ENCODE measurements around the gene ST8SIA1.

Gene ST8SIA1

GRCh38 chr12:22334410-22335100 is at the start of gene ST8SIA1:
TSS of gene ST8SIA1 (minus strand) at chr12:22334707. CDS start at chr12:22334232, 475 bp downstream.
- DNase-seq = no peak

- DNase-seq = no peak
These were observed 45.5 kb upstream of the ST8SIA1 start for GRCh38 chr12:22380031-22380430.

GRCh38 chr12:22377731-22378496 is 43.4 kb upstream of the ST8SIA1 start:
- no peak for DNase-seq

GRCh38 chr12:22376596-22377150 is 42.2 kb upstream of the ST8SIA1 start:
- peak; percentile 23 for DNase-seq

GRCh38 chr12:22374508-22374907 is 40.0 kb upstream of the ST8SIA1 start:
- DNase-seq = no peak

GRCh38 chr12:22372277-22372837 is 37.9 kb upstream of the ST8SIA1 start:
- no peak for DNase-seq

GRCh38 chr12:22366181-22366580 is 31.7 kb upstream of the ST8SIA1 start:
- no peak for DNase-seq

GRCh38 chr12:22361785-22362184 is 27.3 kb upstream of the ST8SIA1 start:
- no peak for DNase-seq

- DNase-seq = no peak
These were observed 26.3 kb upstream of the ST8SIA1 start for GRCh38 chr12:22360774-22361173.

GRCh38 chr12:22357531-22357930 is 23.0 kb upstream of the ST8SIA1 start:
- no peak for DNase-seq

GRCh38 chr12:22356231-22356630 is 21.7 kb upstream of the ST8SIA1 start:
- DNase-seq = no peak

- DNase-seq = no peak
These were observed 20.6 kb upstream of the ST8SIA1 start for GRCh38 chr12:22355011-22355580.

- DNase-seq = no peak
These were observed 19.3 kb upstream of the ST8SIA1 start for GRCh38 chr12:22353615-22354325.

GRCh38 chr12:22350886-22351285 is 16.4 kb upstream of the ST8SIA1 start:
- no peak for DNase-seq

GRCh38 chr12:22348208-22348607 is 13.7 kb upstream of the ST8SIA1 start:
- no peak for DNase-seq

- no peak for DNase-seq
These were observed 5.6 kb upstream of the ST8SIA1 start for GRCh38 chr12:22340143-22340542.

GRCh38 chr12:22339691-22340090 is 5.2 kb upstream of the ST8SIA1 start:
- DNase-seq = no peak

GRCh38 chr12:22335794-22336166 is 1.3 kb upstream of the ST8SIA1 start:
- DNase-seq = no peak

- no peak for DNase-seq
These were observed 646 bp downstream of the ST8SIA1 start for GRCh38 chr12:22333713-22334409.

GRCh38 chr12:22333186-22333712 is 1.3 kb downstream of the ST8SIA1 start:
- DNase-seq = no peak

GRCh38 chr12:22332202-22332601 is 2.3 kb downstream of the ST8SIA1 start:
- no peak for DNase-seq

- no peak for DNase-seq
These were observed 4.9 kb downstream of the ST8SIA1 start for GRCh38 chr12:22329621-22330020.

Measured in NCI-H2227 treated with DMSO at 0.1 percent for 48 hours (cell line).